Stimulated activated CD4-positive, alpha-beta T cell treated with anti-CD3 and anti-CD28 coated beads, Interleukin-15, amount 100 ng/mL, for 48 hours (primary cell): ENCODE data around the gene MGST2.

Experiments
- DNase-seq, 2 donors: peaks; one replicate each; pipeline ENCODE4 v3.0.0-alpha.2; 2020; ENCODE audit warnings: low read depth in 2 of 2

Gene MGST2

GRCh38 chr4:139704915-139705485, 39.4 kb downstream of the MGST2 start:
- DNase-seq: no peak

GRCh38 chr4:139709660-139710059, 44.0 kb downstream of the MGST2 start:
- no peak for DNase-seq

GRCh38 chr4:139710073-139710472, 44.5 kb downstream of the MGST2 start:
- DNase-seq: no peak

- DNase-seq: no peak
Measured at GRCh38 chr4:139711461-139711860, 45.8 kb downstream of the MGST2 start.

GRCh38 chr4:139712882-139713281, 47.3 kb downstream of the MGST2 start:
- DNase-seq: no peak

- no peak for DNase-seq
Measured at GRCh38 chr4:139715746-139716391, 50.2 kb downstream of the MGST2 start.

- DNase-seq: no peak
Measured at GRCh38 chr4:139718358-139718757, 52.7 kb downstream of the MGST2 start.

- no peak for DNase-seq
Measured at GRCh38 chr4:139718833-139719232, 53.2 kb downstream of the MGST2 start.

- DNase-seq: no peak
Measured at GRCh38 chr4:139719381-139720101, 53.9 kb downstream of the MGST2 start.

- no peak for DNase-seq
Measured at GRCh38 chr4:139720806-139721205, 55.2 kb downstream of the MGST2 start.

GRCh38 chr4:139721789-139722188, 56.2 kb downstream of the MGST2 start:
- DNase-seq: no peak

- no peak for DNase-seq
Measured at GRCh38 chr4:139725236-139725635, 59.6 kb downstream of the MGST2 start.

GRCh38 chr4:139726615-139727014, 61.0 kb downstream of the MGST2 start:
- DNase-seq: no peak

- no peak for DNase-seq
Measured at GRCh38 chr4:139728146-139728545, 62.5 kb downstream of the MGST2 start.

- no peak for DNase-seq
Measured at GRCh38 chr4:139728840-139729239, 63.2 kb downstream of the MGST2 start.

GRCh38 chr4:139732991-139733570, 67.5 kb downstream of the MGST2 start:
- no peak for DNase-seq

GRCh38 chr4:139734201-139734874, 68.7 kb downstream of the MGST2 start:
- DNase-seq: no peak

- DNase-seq: peak; percentile 27 to 50
Measured at GRCh38 chr4:139734875-139735380, 69.3 kb downstream of the MGST2 start.

- no peak for DNase-seq
Measured at GRCh38 chr4:139735381-139736273, 70.0 kb downstream of the MGST2 start.

GRCh38 chr4:139736274-139736660, 70.6 kb downstream of the MGST2 start:
- DNase-seq: no peak

GRCh38 chr4:139736661-139737060, 71.0 kb downstream of the MGST2 start:
- no peak for DNase-seq
